ENCODE data around the gene HAUS7.

HAUS7 gene

GRCh38 chrX:153445106-153445855 lies 25.1 kb downstream of the HAUS7 start (continued):
- TF ChIP-seq ZNF768 (tag by site-specific recombination; IDR thresholded peaks at IDR 0.05) (no peak), ZNF311 (tag by site-specific recombination; IDR thresholded peaks at IDR 0.05; ENCODE audit: borderline replicate concordance) (no peak), ZNF549 (tag by site-specific recombination; IDR thresholded peaks at IDR 0.05) (no peak)

- Histone ChIP-seq H3K9me3 (ENCODE audit: control insufficient read depth, insufficient read depth, low read depth, low read length) (no peaks in the 10 kb centered on the region), H3K27ac (ENCODE audit: extremely low read depth, low read depth, low read length) (no peak overlapping the region), H3K4me3 (ENCODE audit: low read depth, low read length) (no peak overlapping the region), H3K4me1 (ENCODE audit: control insufficient read depth, insufficient read depth, low read length) (no peaks in the 10 kb centered on the region), H3K36me3 (ENCODE audit: control insufficient read depth in 2 of 2, insufficient read depth in 1 of 2, low read length in 2 of 2) (peaks cover 0 to 6% of the 10 kb centered on the region in 2 experiments; a peak in 1 of 3 replicates)
- ChIA-PET CTCF (interaction anchor here (0.7 kb wide), 2 partner anchors 63 to 224 kb away, joined by 3 to 6 read pairs; no protein-coding TSS in a partner anchor), POLR2A (interaction anchor here (0.5 kb wide), 1 partner anchor 502 kb away, joined by 3 read pairs; no protein-coding TSS in a partner anchor)
- TF ChIP-seq ZNF449 (tag by site-specific recombination; IDR thresholded peaks at IDR 0.05) (no peak), PBX3 (CRISPR knock-in tag; IDR thresholded peaks at IDR 0.05) (0 out of 2 replicates have a peak, but pooled peaks have one; percentile 30)
Observed at GRCh38 chrX:153444333-153445011, 25.9 kb downstream of the HAUS7 start.

GRCh38 chrX:153443476-153444332 lies 26.7 kb downstream of the HAUS7 start:
- H3K36me3 ChIP-seq (ENCODE audit: control insufficient read depth in 2 of 2, insufficient read depth in 1 of 2, low read length in 2 of 2) = no peaks in the 10 kb centered on the region
- no peak overlapping the region for H3K4me3 ChIP-seq (ENCODE audit: low read depth, low read length)
- CTCF ChIA-PET = interaction anchor here (0.7 kb wide), 1 partner anchor 64 kb away, joined by 3 read pairs; no protein-coding TSS in a partner anchor
- H3K4me1 ChIP-seq (ENCODE audit: control insufficient read depth, insufficient read depth, low read length) = no peaks in the 10 kb centered on the region
- H3K27ac ChIP-seq (ENCODE audit: extremely low read depth, low read depth, low read length) = no peak overlapping the region
- POLR2A ChIA-PET = interaction anchor here (0.5 kb wide), 1 partner anchor 502 kb away, joined by 3 read pairs; no protein-coding TSS in a partner anchor
- H3K9me3 ChIP-seq (ENCODE audit: control insufficient read depth, insufficient read depth, low read depth, low read length) = no peaks in the 10 kb centered on the region
- no peak for TF ChIP-seq ZNF549 (tag by site-specific recombination; IDR thresholded peaks at IDR 0.05)
- no peak for TF ChIP-seq ZNF561 (tag by site-specific recombination; IDR thresholded peaks at IDR 0.05; ENCODE audit: borderline replicate concordance)
- peak; percentile 21 for TF ChIP-seq ZFHX2 (tag by site-specific recombination; conservative IDR thresholded peaks at IDR 0.05)
- TF ChIP-seq ZNF488 (tag by site-specific recombination; IDR thresholded peaks at IDR 0.05) = no peak
- TF ChIP-seq MEIS1 (CRISPR knock-in tag; IDR thresholded peaks at IDR 0.05; ENCODE audit: borderline replicate concordance) = no peak
- 0 out of 2 replicates have a peak, but pooled peaks have one; percentile 12 for TF ChIP-seq GLIS1 (tag by site-specific recombination; IDR thresholded peaks at IDR 0.05)
- no peak for TF ChIP-seq KLF7 (tag by site-specific recombination; IDR thresholded peaks at IDR 0.05; ENCODE audit: borderline replicate concordance)
- TF ChIP-seq EGR2 (tag by site-specific recombination; IDR thresholded peaks at IDR 0.05; ENCODE audit: low read depth) = peak; percentile 28; the same call in 1 of the 2 replicates
- no peak for TF ChIP-seq ZFP3 (tag by site-specific recombination; IDR thresholded peaks at IDR 0.05; ENCODE audit: low read depth)

Measured in HEK293 (cell line).